Loucy (cell line): Measurements from ENCODE around the gene OSBPL1A.

ENCODE experiments used
- H2AFZ ChIP-seq: fragments of 200-600 bp; sonication (generic); 2 replicates; pipeline ENCODE4 v1.6.0; 2016; ENCODE audit warnings: antibody characterized with exemption, mild to moderate bottlenecking, low read length, moderate library complexity
- H3F3A ChIP-seq: fragments of 200-600 bp; 2 replicates; pipeline ENCODE4 v1.6.0; 2016; ENCODE audit warnings: antibody characterized with exemption, low read depth, mild to moderate bottlenecking
- H3K27me3 ChIP-seq: fragments of 200-600 bp; sonication (generic); 2 replicates; pipeline ENCODE4 v1.6.1; 2014; ENCODE audit warnings: low read length, mild to moderate bottlenecking; ENCODE audit not compliant: insufficient read depth, poor library complexity, severe bottlenecking
- H3K36me3 ChIP-seq: fragments of 200-600 bp; sonication (generic); 2 replicates; pipeline ENCODE4 v1.6.1; 2016; ENCODE audit warnings: low read length; ENCODE audit not compliant: insufficient read depth
- H3K4me1 ChIP-seq: fragments of 200-600 bp; sonication (generic); 2 replicates; pipeline ENCODE4 v1.5.1; 2014; ENCODE audit warnings: low read length, mild to moderate bottlenecking; ENCODE audit not compliant: insufficient read depth, poor library complexity, severe bottlenecking
- H3K4me2 ChIP-seq: fragments of 200-600 bp; sonication (generic); 2 replicates; pipeline ENCODE4 v1.6.0; 2014; ENCODE audit warnings: antibody characterized with exemption, low read length, low read depth, mild to moderate bottlenecking; ENCODE audit not compliant: poor library complexity, severe bottlenecking
- H3K4me3 ChIP-seq: fragments of 200-600 bp; sonication (generic); 2 replicates; pipeline ENCODE4 v1.5.1; 2014; ENCODE audit warnings: low read length, mild to moderate bottlenecking, mixed read lengths; ENCODE audit not compliant: poor library complexity, severe bottlenecking
- H3K79me2 ChIP-seq: fragments of 200-600 bp; sonication (generic); 2 replicates; pipeline ENCODE4 v1.6.1; 2014; ENCODE audit warnings: low read length; ENCODE audit not compliant: insufficient read depth
- H3K9ac ChIP-seq: fragments of 200-600 bp; sonication (generic); 2 replicates; pipeline ENCODE4 v1.6.0; 2014; ENCODE audit warnings: mild to moderate bottlenecking, low read depth, low read length, moderate library complexity; ENCODE audit not compliant: poor library complexity, severe bottlenecking
- H3K9me2 ChIP-seq: fragments of 200-600 bp; sonication (generic); replicated peaks from 2 replicates; pipeline ENCODE4 v1.6.1; 2016; ENCODE audit warnings: low read depth, low read length, mixed read lengths
- H3K9me3 ChIP-seq: fragments of 200-600 bp; sonication (generic); 2 replicates; pipeline ENCODE4 v1.6.1; 2014; ENCODE audit warnings: mild to moderate bottlenecking, antibody characterized with exemption, low read length, low read depth; ENCODE audit not compliant: insufficient read depth
- H4K20me1 ChIP-seq: fragments of 200-600 bp; sonication (generic); 2 replicates; pipeline ENCODE4 v1.6.0; 2014; ENCODE audit warnings: antibody characterized with exemption, low read length, mild to moderate bottlenecking; ENCODE audit not compliant: insufficient read depth, poor library complexity, severe bottlenecking
- CTCF ChIP-seq: fragments of 200-600 bp; sonication (generic); conservative IDR thresholded peaks from 2 replicates; pipeline ENCODE4 v1.5.1; 2014; ENCODE audit warnings: mild to moderate bottlenecking, antibody characterized with exemption, low read length
- EZH2phosphoT487 ChIP-seq: fragments of 200-600 bp; IDR thresholded peaks from 2 replicates; pipeline ENCODE4 v1.6.1; 2018; ENCODE audit warnings: antibody characterized with exemption, mild to moderate bottlenecking, moderate library complexity, borderline replicate concordance

OSBPL1A gene

GRCh38 chr18:24315170-24315569, 82.5 kb downstream of the OSBPL1A start:
- H3K79me2 ChIP-seq: no peaks in the 10 kb centered on the region
- no peak overlapping the region for H3K9ac ChIP-seq
- H3K4me1 ChIP-seq: peaks cover 5% of the 10 kb centered on the region
- no peak for TF ChIP-seq CTCF
- TF ChIP-seq EZH2phosphoT487: no peak
- no peaks in the 10 kb centered on the region for H3K9me2 ChIP-seq
- no peaks in the 10 kb centered on the region for H3F3A ChIP-seq
- no peaks in the 10 kb centered on the region for H4K20me1 ChIP-seq
- no peak overlapping the region for H2AFZ ChIP-seq
- no peak overlapping the region for H3K4me3 ChIP-seq
- H3K4me2 ChIP-seq: no peak overlapping the region
- H3K9me3 ChIP-seq: no peaks in the 10 kb centered on the region
- no peaks in the 10 kb centered on the region; the same call in 1 of the 2 replicates for H3K36me3 ChIP-seq
- H3K27me3 ChIP-seq: no peaks in the 10 kb centered on the region

- no peak for TF ChIP-seq CTCF
- TF ChIP-seq EZH2phosphoT487: no peak
- no peaks in the 10 kb centered on the region for H3F3A ChIP-seq
- no peak overlapping the region for H3K4me2 ChIP-seq
- H3K36me3 ChIP-seq: peaks cover 3% of the 10 kb centered on the region; the same call in 1 of the 2 replicates
- H3K9ac ChIP-seq: no peak overlapping the region
- H2AFZ ChIP-seq: no peak overlapping the region
- no peaks in the 10 kb centered on the region for H3K4me1 ChIP-seq
- no peak overlapping the region for H3K4me3 ChIP-seq
- no peaks in the 10 kb centered on the region for H3K79me2 ChIP-seq
- H3K27me3 ChIP-seq: no peaks in the 10 kb centered on the region
- H3K9me2 ChIP-seq: no peaks in the 10 kb centered on the region
- H4K20me1 ChIP-seq: no peaks in the 10 kb centered on the region
- no peaks in the 10 kb centered on the region for H3K9me3 ChIP-seq
Observed at GRCh38 chr18:24306201-24306600, 91.4 kb downstream of the OSBPL1A start.

GRCh38 chr18:24300703-24301102, 96.9 kb downstream of the OSBPL1A start:
- Histone ChIP-seq H3K9me2 (no peaks in the 10 kb centered on the region), H3F3A (no peaks in the 10 kb centered on the region), H3K27me3 (no peaks in the 10 kb centered on the region), H3K4me2 (no peak overlapping the region), H3K9me3 (no peaks in the 10 kb centered on the region), H4K20me1 (no peaks in the 10 kb centered on the region), H3K4me1 (no peaks in the 10 kb centered on the region), H3K9ac (no peak overlapping the region), H3K4me3 (no peak overlapping the region), H3K36me3 (peaks cover 3% of the 10 kb centered on the region; the same call in 1 of the 2 replicates), H3K79me2 (no peaks in the 10 kb centered on the region), H2AFZ (no peak overlapping the region)
- TF ChIP-seq CTCF (no peak), EZH2phosphoT487 (no peak)
